GM13976 (cell line): Measurements from ENCODE around the gene CTPS2.

ENCODE experiments used
- DNase-seq: peaks from one replicate; pipeline ENCODE4 v3.0.0; 2012; ENCODE audit warnings: low spot score
- CTCF ChIP-seq: IDR thresholded peaks from 2 replicates; pipeline ENCODE4 v1.5.1; 2012; ENCODE audit warnings: borderline replicate concordance, mild to moderate bottlenecking; ENCODE audit not compliant: insufficient read depth; ENCODE audit errors: extremely low read depth, missing control alignments, control extremely low read depth
- in situ Hi-C: fragments of 300-500 bp; cut with MboI; formaldehyde crosslinking; loops from one replicate; pipeline ENCODE4 v1.12.0; 2022; ENCODE audit warnings: low sequenced_read_pairs, mixed read lengths, inconsistent platforms; ENCODE audit not compliant: unreplicated experiment

Gene CTPS2

GRCh38 chrX:16649858-16650257, 62.6 kb downstream of the CTPS2 start, which contains the start of gene S100G:
Gene S100G, plus strand, starts transcription at chrX:16650158. Its CDS starts 849 bp downstream, at chrX:16651007.
- no peak for DNase-seq
- no peak for TF ChIP-seq CTCF
- in situ Hi-C loops = no loop called here

DNA sequence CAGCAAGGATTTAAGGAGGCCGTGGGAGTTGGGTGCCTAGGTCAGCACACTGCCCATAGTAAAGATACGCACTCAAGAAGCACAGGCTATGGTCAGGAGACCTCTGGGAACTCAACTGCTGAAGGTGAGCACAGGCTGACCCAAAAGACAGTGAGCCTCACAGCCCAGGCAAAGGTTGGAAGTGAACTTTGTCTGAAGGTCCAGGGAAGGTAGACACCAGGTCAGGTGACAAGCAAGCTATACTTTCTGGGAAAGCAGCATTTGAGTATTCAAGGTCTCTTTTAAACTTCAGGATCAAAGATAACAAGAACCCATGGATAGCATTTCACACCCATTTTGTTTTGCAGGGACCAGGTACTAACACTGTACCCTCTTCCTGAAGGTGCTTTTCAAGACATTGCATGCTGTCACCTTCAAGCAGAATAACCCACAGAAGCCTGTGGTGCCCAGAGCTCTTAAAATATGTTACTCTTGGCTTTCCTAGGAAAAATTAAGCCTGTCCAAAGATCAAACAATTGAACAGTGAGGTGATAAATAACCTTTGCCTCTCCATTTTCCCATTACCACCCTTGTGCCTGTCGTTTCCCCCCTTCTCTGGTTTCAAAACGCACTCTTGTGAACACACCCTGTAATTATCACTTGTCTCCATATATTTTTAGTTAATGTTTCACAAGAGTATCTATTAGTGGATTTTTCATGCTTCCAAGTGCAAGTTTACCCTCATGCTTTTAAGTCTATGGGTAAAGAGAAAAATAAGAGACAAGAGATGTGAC, 65.9 kb downstream of the CTPS2 start:
- TF ChIP-seq CTCF = no peak
- in situ Hi-C loops = no loop called here
- DNase-seq = no peak

GRCh38 chrX:16643176-16643575, 69.3 kb downstream of the CTPS2 start:
- no peak for DNase-seq
- in situ Hi-C loops = no loop called here

GRCh38 chrX:16640823-16641222, 71.6 kb downstream of the CTPS2 start:
- no peak for DNase-seq
- no peak for TF ChIP-seq CTCF
- in situ Hi-C loops = no loop called here

More at GRCh38 chrX:16643176-16643575, 69.3 kb downstream of the CTPS2 start:
- TF ChIP-seq CTCF = no peak

DNA sequence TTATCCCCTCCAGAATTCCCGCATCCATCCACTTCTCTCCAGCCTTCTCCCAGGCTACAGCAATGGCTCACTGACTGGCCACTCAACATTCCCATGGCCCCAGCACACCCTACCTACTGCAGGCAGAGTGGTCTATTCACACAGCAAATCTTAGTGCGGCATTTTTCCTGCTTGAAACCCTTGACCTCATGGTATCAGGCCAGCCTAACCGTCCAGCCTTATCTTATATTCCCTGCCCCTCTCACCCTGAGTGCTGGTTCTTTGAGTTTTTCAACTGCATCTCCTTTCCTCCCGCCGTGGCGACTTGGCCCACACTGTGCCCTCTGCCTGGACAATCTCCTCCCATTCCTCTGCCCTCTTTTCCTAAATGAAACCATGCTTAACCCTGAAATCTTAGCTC, 72.5 kb downstream of the CTPS2 start:
- in situ Hi-C loops = no loop called here
- DNase-seq = no peak

DNA sequence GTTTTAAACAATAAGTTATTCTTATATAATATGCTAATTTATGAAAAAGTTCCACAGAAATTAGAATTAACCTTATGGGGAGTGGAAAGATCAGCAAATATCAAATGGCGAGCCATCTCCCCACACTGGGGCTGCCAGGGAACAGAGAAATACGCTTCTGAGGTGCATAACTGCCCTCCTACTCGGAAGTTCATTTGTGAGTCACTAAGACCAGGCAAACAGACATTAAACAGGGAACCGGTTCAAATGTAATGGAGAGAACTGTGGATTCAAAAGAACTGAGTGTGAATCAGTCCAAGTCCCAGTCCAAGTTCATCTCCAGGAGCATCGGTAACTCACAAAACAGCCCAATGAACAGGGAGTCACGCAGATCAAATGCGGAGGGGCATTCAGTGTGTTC, 73.9 kb downstream of the CTPS2 start:
- DNase-seq = no peak

More for the DNA sequence above, 72.5 kb downstream of the CTPS2 start:
- TF ChIP-seq CTCF = no peak

More for the DNA sequence above, 73.9 kb downstream of the CTPS2 start:
- TF ChIP-seq CTCF = no peak
- in situ Hi-C loops = no loop called here
